ENCODE measurements around the gene CSNK1G1.
"Not testable (repeated sequence)": the region's sequence is repeated elsewhere in the genome, so short reads cannot be mapped to it uniquely, and the experiment has no call there.

CSNK1G1 gene

DNA sequence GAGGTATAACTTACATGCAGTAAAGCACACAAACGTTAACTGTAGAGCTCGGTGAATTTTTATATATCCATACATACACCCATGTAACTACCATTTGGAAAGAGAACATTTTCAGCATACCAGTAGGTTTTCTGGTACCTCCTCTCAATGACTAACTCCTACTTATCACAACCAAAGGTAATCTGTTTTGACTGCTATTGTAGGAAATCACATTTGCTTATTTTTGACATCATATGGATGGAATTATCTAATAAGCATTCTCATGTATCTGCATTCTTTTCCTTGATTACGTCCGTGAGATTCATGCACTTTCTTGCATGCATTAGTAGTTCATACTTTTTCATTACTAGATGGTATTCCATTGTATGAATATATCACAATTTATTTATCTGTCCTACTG, 76.8 kb downstream of the CSNK1G1 start:
- no peak for DNase-seq (ENCODE audit: low read depth in 2 of 2)
- no peak overlapping the region for H3K4me3 ChIP-seq (replicated peaks in 1 of 2; ENCODE audit: low read depth in 2 of 2, low read length in 2 of 2)
- TF ChIP-seq, protein P1, sequence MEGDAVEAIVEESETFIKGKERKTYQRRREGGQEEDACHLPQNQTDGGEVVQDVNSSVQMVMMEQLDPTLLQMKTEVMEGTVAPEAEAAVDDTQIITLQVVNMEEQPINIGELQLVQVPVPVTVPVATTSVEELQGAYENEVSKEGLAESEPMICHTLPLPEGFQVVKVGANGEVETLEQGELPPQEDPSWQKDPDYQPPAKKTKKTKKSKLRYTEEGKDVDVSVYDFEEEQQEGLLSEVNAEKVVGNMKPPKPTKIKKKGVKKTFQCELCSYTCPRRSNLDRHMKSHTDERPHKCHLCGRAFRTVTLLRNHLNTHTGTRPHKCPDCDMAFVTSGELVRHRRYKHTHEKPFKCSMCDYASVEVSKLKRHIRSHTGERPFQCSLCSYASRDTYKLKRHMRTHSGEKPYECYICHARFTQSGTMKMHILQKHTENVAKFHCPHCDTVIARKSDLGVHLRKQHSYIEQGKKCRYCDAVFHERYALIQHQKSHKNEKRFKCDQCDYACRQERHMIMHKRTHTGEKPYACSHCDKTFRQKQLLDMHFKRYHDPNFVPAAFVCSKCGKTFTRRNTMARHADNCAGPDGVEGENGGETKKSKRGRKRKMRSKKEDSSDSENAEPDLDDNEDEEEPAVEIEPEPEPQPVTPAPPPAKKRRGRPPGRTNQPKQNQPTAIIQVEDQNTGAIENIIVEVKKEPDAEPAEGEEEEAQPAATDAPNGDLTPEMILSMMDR (IDR thresholded peaks at IDR 0.05; ENCODE audit: low read depth, low read length), result no peak

DNA sequence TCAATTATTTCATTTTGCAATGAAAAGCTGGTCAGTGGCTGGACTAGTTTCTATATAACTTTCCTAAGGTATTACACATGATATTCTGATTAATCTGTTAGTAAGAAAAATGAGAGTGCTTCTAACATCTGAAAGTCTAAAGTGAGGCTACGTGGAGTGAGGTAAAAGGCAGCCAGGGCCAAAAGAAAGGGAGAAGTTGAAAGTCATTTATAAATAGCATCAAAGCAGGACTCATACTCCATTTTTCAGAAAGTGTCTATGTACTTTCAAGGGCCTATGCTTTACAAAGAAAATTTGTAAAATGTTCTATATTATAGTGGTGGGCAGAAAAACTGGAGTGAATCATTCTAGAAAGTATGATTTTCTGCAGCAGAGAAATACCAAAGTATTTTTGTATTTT, 80.0 kb downstream of the CSNK1G1 start:
- no peak for DNase-seq (ENCODE audit: low read depth in 2 of 2)
- TF ChIP-seq, protein P1 (IDR thresholded peaks at IDR 0.05; ENCODE audit: low read depth, low read length), result no peak
- no peak overlapping the region for H3K4me3 ChIP-seq (replicated peaks in 1 of 2; ENCODE audit: low read depth in 2 of 2, low read length in 2 of 2)

DNA sequence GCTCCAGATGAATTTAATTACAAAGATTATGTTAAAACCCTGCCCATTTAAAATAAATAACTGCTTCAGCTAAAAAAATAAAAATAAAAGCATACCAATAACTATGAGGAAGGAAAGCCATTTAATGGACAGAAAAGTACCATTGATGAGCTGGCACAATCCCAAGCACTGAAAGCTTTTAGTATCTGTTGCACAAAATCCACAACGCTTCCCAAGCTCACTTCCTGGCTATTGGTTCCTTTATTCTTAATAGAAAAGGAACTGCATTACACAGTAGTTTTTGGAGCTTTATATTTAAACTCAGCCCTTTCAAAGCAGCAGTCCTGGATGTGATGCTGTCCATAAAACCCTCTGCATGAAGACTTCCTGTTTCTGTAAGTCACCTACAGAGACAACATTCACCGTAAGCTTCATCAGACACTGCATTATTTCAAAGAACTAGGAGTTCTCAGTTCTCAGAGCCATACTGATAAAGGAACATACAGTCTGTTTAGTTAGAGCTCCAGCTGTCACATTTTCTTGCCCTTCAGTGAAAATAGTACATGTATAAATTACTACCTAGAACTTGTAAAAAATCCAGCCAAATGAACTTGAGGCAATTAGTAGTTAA, 81.5 kb downstream of the CSNK1G1 start:
- no peak for DNase-seq (ENCODE audit: low read depth in 2 of 2)
- no peak overlapping the region for H3K4me3 ChIP-seq (replicated peaks in 1 of 2; ENCODE audit: low read depth in 2 of 2, low read length in 2 of 2)
- TF ChIP-seq, protein P1 (IDR thresholded peaks at IDR 0.05; ENCODE audit: low read depth, low read length), result no peak

GRCh38 chr15:64267331-64267973, 88.5 kb downstream of the CSNK1G1 start:
- no peak overlapping the region for H3K4me3 ChIP-seq (replicated peaks in 1 of 2; ENCODE audit: low read depth in 2 of 2, low read length in 2 of 2)
- DNase-seq (ENCODE audit: low read depth in 2 of 2), result no peak
- TF ChIP-seq, protein P1 (IDR thresholded peaks at IDR 0.05; ENCODE audit: low read depth, low read length), result no peak

DNA sequence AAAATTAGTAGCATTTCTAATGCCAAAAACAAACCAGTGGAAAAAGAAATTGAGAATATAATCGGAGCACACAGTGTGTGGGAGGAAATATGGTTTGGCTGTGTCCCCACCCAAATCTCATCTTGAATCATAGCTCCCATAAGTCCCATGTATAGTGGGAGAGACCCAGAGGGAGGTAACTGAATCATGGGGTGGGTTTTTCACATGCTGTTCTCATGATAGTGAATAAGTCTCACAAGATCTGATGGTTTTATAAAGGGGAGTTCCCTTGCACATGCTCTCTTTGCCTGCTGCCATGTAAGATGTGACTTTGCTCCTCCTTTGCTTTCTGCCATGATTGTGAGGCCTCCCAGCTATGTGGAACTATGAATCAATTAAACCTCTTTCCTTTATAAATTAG, 90.8 kb downstream of the CSNK1G1 start:
- not testable (repeated sequence) for H3K4me3 ChIP-seq (replicated peaks in 1 of 2; ENCODE audit: low read depth in 2 of 2, low read length in 2 of 2)
- DNase-seq (ENCODE audit: low read depth in 2 of 2), result peak in 1 of 2 donors; percentile 69

DNA sequence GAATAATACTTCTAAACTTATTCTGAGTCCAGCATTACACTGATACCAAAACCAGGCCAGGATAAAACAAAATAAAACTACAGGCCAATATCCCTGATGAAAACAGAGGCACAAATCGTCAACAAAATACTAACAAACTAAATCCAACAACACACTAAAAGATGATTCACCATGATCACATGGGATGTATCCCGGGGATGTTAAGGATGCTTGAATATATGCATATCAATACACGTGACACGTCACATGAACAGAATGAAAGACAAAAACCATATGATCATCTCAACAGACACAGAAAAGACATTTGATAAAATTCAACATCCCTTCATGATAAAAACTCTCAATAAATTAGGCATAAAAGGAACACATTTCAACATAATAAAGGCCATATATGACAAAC, 91.5 kb downstream of the CSNK1G1 start:
- no peak overlapping the region for H3K4me3 ChIP-seq (replicated peaks in 1 of 2; ENCODE audit: low read depth in 2 of 2, low read length in 2 of 2)
- TF ChIP-seq, protein P1 (IDR thresholded peaks at IDR 0.05; ENCODE audit: low read depth, low read length), result no peak
- no peak for DNase-seq (ENCODE audit: low read depth in 2 of 2)

DNA sequence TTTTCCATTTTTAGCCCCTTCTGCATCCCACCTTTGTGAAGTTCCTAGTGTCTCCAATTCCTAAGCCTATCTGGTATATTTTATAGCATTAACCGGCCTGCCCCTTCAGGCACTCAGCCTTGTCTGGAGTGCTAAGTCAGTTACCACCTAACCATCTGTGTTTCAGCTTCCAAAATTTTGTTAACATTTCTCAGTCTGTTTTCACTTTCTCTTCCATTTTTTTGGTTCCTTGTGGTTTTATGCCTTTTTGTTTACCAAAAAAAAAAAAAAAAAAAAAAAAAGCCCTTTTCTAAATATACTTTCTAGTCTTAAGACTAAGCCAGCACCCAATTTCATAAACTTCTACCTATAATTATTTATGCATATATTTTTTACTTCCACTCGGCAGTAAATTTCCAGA, 92.4 kb downstream of the CSNK1G1 start:
- TF ChIP-seq, protein P1 (IDR thresholded peaks at IDR 0.05; ENCODE audit: low read depth, low read length), result no peak
- no peak overlapping the region for H3K4me3 ChIP-seq (replicated peaks in 1 of 2; ENCODE audit: low read depth in 2 of 2, low read length in 2 of 2)
- DNase-seq (ENCODE audit: low read depth in 2 of 2), result no peak
